GM18517 (cell line): Measurements from ENCODE around the gene SYNPO2L.
"Not testable (repeated sequence)": the region's sequence is repeated elsewhere in the genome, so short reads cannot be mapped to it uniquely, and the experiment has no call there.

Experiments used
- ATAC-seq: cut with Tn5 transposase; IDR thresholded peaks from one replicate; pipeline ENCODE4 v1.9.1; 2021; ENCODE audit warnings: mild to moderate bottlenecking, moderate library complexity; ENCODE audit not compliant: unreplicated experiment

Gene SYNPO2L

GRCh38 chr10:73655990-73656298 lies at the start of gene SYNPO2L:
Gene SYNPO2L, minus strand, starts transcription at chr10:73656029. Its CDS starts 107 bp downstream, at chr10:73655922.
- ATAC-seq: no peak

GRCh38 chr10:73703924-73704323 lies 48.1 kb upstream of the SYNPO2L start:
- ATAC-seq: not testable (repeated sequence)

DNA sequence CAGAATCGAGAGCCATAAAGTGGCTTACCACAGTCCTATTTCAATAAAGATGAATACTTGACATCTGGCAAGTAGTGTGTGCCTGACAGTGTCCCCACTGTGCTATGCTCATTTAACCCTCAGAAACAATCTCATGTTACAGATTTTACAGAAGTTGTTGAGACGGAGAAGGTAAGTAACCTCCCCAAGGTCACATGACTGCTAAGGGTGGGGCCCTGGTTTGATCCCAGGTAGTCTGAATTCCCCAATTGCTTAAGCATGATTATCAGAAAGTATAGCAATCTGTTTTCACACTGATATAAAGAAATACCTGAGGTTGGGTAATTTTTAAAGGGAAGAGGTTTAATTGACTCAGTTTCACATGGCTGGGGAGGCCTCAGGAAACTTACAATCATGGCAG lies 43.0 kb upstream of the SYNPO2L start:
- not testable (repeated sequence) for ATAC-seq

DNA sequence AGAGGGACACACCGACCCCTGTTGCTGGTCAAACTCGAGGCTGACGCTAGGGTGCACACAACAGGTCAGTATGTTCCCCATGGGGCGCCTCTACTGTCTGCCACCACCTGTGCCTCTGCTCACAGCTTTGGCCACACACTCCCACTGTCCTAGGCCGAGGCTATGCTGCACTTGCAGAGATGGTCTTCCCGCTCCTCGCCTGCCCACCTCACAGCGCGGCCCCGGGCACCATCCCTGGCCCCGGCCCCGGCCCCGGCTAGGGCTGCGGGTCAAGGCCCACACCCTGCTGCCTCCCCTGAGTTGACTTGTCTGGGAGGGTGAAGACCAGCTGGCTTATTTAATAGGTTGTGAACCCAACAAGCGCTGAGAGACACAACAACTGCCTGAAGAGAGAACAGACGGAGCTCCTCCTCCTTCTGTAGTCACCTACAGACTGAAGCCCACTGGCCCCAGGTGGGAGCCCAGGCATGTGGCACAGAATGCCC lies 41.9 kb upstream of the SYNPO2L start, which contains the start of gene AGAP5:
AGAP5 (minus strand) TSS at position 435 of the 485 bp plus-strand sequence; CDS start at position 81, 354 bp downstream.
- ATAC-seq: not testable (repeated sequence)

DNA sequence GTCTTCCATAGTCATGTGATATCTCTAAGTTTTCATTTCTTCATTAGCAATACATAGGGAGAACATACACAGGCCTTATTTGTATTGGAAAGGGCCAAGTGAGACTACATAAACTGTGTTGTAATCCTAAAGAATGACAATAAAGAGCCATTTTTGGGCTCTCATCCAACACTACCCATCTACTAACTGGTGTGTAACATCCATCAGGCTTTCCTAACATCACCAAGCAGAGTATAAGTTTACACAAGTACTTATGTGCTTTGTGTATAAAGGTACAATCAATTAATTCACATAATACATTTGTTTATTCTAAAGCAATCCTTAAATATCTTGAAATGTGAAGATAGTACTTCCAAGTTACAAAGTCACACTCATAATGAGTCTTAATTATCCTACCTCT lies 39.5 kb upstream of the SYNPO2L start:
- not testable (repeated sequence) for ATAC-seq

- ATAC-seq: not testable (repeated sequence)
These were observed 34.9 kb upstream of the SYNPO2L start for GRCh38 chr10:73690755-73691154.

DNA sequence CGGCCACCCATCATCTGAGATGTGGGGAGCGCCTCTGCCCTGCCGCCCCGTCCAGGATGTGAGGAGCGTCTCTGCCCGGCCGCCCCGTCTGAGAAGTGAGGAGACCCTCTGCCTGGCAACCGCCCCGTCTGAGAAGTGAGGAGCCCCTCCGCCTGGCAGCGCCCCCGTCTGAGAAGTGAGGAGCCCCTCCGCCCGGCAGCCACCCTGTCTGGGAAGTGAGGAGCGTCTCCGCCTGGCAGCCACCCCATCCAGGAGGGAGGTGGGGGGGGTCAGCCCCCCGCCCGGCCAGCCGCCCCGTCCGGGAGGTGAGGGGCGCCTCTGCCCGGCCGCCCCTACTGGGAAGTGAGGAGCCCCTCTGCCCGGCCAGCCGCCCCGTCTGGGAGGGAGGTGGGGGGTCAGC lies 33.8 kb upstream of the SYNPO2L start:
- ATAC-seq: not testable (repeated sequence)

GRCh38 chr10:73687641-73688040 lies 31.8 kb upstream of the SYNPO2L start:
- ATAC-seq: not testable (repeated sequence)

- ATAC-seq: not testable (repeated sequence)
These were observed 18.7 kb upstream of the SYNPO2L start for GRCh38 chr10:73674546-73674945.

DNA sequence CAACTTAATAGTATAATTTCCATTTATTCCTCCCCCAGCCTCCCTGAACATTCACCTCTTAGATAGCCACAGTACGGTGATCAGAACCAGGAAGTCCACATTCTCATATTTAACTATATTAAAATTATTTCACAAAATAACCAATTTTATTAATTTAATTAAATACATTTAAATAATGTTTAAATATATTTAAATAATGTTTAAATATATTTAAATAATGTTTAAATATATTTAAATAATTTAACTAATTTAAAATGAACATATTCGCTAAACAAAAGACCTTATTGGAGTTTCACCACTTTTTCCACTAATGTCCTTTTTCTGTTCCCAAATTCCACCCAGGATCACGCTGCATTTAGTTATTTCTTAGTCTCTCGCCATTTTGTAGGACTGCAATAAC lies 12.5 kb upstream of the SYNPO2L start:
- not testable (repeated sequence) for ATAC-seq

DNA sequence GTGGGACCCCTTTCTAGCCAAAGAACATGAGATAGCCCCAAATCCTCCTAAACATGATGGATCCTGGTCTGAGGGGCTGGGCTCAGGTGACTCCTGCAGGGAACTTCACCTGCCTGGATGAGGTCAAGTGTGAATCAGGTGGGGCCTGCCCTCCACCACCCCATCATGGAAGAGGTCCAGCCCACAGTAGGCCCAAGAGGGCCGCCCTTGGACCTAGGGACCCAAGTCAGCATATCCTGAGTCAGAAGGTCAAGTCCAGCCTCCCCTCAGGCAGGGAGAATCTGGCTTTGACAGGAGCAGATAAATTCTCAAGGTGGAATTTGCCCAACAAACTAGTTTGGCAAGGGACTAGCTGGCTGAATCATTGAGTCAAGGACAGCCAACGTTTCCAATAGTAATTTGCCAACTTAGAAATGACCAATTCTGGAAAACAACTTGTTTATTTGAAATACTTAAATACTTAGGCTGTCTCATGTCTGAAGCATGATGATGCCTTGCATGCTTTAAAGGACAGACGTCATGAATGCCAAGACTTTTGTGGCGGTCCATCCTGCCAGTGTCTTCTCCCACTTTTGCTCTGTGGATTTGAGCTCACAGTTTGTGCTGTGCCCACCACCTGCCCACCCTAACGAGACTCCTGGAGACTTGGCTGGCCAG lies 10.5 kb upstream of the SYNPO2L start:
- not testable (repeated sequence) for ATAC-seq

DNA sequence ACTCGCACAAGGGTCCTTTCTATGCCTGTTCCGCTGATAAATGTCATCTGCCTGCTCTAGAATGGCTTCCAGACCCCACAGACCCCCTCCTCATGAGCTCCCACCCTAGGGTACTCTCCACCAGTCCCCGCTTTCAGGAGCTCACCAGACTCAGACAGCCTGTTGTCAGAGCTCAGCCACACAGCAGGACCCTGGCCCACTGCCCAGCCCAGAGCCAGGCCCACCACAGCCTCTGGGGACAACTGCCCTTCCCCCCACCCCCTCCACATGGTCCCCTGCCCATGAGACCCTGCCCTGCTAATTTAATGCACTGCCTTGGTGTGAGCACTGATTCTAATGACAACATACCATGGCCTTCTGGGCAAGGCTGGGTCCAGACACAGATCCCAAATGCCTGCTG lies 9.8 kb upstream of the SYNPO2L start:
- ATAC-seq: not testable (repeated sequence)

DNA sequence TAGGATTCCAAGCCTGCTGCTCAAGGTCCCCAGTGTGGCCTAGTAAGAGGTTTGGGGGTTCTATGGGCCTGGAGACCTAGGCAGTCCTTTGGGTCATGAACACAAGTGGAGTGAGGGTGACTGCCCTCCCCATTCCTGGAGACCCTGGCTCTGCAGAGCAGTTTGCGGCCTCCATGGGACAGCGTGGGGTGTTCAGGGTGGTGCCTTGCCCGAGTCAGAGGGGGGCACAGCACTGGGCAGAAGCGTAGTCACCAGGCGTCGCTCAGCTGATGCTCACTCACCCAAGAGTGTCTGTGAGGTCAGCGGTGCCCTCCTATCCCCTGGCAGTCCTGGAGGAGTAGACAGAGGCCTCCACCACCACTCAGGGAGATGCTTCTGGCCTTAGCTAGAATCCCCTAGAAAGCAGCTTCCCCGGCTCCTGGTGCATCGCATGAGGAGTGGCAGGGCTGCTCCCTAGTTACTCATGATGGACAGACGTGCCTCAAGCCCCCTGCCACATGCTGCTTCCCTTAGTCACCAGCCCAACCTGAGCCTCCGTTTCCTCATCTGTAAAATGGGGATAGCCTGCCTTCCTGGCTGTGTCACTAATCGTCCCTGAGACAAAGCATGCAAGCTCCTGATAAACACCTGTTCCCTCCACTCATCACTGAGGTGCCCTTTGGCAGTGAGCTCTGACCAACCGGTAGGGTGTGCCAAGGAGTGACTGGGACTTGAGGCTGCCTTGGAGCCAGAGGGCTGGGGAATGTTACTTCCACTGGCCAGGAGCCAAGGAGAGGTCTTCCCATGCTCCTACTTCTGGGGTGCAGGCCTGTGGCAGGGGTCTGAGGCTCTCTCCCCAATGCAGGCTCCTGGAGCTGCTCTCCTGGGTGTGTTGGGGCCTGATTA lies 8.6 kb upstream of the SYNPO2L start:
- not testable (repeated sequence) for ATAC-seq

DNA sequence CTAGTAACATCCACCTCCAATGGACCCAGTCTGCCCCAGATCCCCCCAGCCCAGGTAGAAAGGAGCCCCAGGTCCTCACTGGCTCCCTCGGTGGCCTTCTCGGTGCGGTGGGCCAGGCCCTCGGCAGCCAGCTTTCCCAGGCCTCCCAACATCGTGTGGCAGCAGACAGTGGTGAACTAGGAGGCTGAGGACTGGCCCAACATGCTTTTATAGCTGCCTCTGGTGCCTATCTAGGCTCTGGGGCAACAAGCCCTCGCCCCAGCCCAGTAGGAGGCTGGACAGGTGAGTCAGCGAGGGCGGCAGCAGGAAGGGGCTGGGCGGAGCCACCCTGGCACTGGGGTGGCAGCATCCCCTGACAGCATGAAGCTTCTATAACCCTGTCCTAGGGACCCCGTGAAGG lies 7.8 kb upstream of the SYNPO2L start:
- not testable (repeated sequence) for ATAC-seq

- not testable (repeated sequence) for ATAC-seq
These were observed 6.9 kb upstream of the SYNPO2L start for GRCh38 chr10:73662705-73663104.

- ATAC-seq: no peak
These were observed 406 bp downstream of the SYNPO2L start for GRCh38 chr10:73655257-73655989.

DNA sequence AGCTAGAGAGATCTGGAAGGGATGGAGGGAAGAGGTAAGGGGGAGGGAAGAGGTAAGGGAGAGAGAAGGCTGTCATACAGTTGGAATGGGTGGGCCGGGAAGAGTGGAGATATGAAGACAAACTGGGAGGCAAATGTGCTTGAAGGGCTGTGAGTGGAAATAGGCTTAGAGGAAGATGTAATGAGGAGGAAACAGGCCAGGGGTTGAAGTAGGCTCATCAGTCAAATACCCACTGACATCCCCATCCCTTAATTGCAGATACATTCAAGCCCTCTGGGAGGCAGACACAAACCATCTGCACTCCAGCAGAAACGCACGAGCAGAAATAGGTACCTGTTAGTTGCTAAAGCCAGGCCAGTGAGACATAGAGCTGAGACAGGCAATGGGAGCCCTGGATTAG lies 2.1 kb downstream of the SYNPO2L start:
- no peak for ATAC-seq

GRCh38 chr10:73653195-73653594 lies 2.6 kb downstream of the SYNPO2L start:
- ATAC-seq: no peak

DNA sequence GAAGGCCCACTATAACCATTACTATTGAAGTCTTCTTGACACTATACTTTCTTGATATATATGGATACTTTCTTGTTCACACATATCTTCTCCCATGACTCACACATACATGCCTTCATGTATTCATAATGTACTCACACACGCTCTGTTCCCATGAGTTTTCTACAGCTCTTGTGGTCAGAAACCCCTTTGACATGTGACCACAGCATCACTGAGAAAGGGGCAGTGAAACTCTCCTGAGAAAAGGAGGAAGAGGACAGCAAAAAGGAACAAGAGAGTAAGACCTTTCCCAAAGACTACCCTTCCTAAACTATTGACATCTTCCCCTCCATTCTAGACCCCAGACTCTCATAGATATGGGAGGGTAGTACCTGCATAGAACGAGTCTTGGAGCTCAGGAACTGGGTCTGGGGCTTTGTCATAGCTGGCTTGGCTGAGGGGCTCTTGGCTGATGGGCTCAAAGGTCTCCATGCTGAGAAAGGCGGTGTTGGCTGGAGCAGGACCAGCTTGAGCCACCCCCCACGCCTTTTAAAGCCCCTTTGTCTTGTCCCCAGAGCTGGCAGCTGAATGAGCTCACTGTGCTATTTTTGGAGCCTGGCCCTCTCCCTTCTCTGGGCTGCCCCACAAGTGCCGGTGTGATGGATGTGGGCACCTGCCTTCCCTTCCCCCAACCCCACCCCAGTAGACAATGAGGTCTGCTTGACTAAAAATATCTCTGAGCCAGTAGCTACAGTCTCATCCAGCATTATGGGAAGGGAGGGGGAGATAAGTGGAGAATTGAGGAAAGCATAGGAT lies 5.1 kb downstream of the SYNPO2L start:
- ATAC-seq: no peak

DNA sequence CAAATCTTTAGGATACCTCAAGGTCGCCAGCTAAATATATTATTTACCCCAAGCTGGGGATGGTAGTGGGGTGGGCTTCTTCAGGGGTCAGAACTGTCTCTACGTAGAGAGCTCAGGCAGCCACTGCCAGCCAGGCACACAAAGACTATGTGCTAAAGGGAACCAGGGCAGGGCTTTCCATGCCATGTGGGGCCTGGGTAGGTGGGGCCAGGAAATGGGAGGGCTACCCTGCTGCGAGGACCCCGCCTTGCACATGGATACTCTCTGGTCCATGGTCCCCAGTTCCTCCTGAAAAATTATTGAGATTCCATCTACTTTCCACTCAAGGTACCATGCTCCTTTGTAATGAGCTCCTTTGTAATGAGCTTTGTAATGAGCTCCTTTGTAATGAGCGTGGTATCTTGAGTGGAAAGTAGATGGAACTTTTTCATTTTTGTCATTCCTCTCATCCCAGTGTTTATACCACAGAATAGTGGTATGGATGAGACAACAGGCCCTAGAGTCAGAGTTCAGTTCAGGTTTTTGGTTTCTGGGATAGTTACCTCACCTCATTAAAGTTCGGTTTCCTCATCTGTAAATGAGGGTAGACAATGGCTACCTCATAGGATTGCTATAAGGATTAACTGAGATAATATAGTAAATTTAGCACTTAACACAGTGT lies 5.8 kb downstream of the SYNPO2L start:
- ATAC-seq: no peak
